NCI-H2081 treated with DMSO at 0.1 percent for 48 hours (cell line): ENCODE measurements around the gene GCN1.
A peak's percentile ranks its signal among the peaks of the same experiment; 100 is the strongest.

Experiments
- DNase-seq: peaks from one replicate; lab custom pipeline; 2025; lab: John Stamatoyannopoulos, UW

GCN1 gene

GRCh38 chr12:120093592-120094355, 100.7 kb downstream of the GCN1 start:
- DNase-seq = no peak

- DNase-seq = no peak
Observed at GRCh38 chr12:120093336-120093591, 101.3 kb downstream of the GCN1 start.

- no peak for DNase-seq
Observed at GRCh38 chr12:120092551-120093335, 101.8 kb downstream of the GCN1 start.

- no peak for DNase-seq
Observed at GRCh38 chr12:120091371-120092090, 103.0 kb downstream of the GCN1 start.

GRCh38 chr12:120090626-120091295, 103.8 kb downstream of the GCN1 start:
- DNase-seq = no peak

GRCh38 chr12:120090206-120090605, 104.3 kb downstream of the GCN1 start:
- no peak for DNase-seq

GRCh38 chr12:120089796-120090195, 104.7 kb downstream of the GCN1 start:
- no peak for DNase-seq

GRCh38 chr12:120089105-120089504, 105.4 kb downstream of the GCN1 start:
- no peak for DNase-seq

GRCh38 chr12:120086801-120087621, 107.5 kb downstream of the GCN1 start:
- DNase-seq = peak; percentile 96

GRCh38 chr12:120085920-120086645, 108.4 kb downstream of the GCN1 start:
- no peak for DNase-seq

GRCh38 chr12:120081641-120082040, 112.9 kb downstream of the GCN1 start:
- no peak for DNase-seq

GRCh38 chr12:120079411-120080400, 114.8 kb downstream of the GCN1 start:
- no peak for DNase-seq

GRCh38 chr12:120078868-120079267, 115.6 kb downstream of the GCN1 start:
- no peak for DNase-seq

GRCh38 chr12:120077260-120077659, 117.3 kb downstream of the GCN1 start:
- DNase-seq = no peak
